Smooth muscle cell (in vitro differentiated cells): ENCODE measurements around the gene SYCP1. TPM values are rescaled to one million over a fixed set of nuclear protein-coding genes. Genes with fewer than 3 reads are reported as not detected.

Source experiments
- DNase-seq: peaks from one replicate; lab custom pipeline; 2025; ENCODE audit not compliant: unreplicated experiment; lab: John Stamatoyannopoulos, UW
- H2AFZ ChIP-seq: fragments of 200-600 bp; sonication (generic); 2 replicates; pipeline ENCODE4 v1.6.0; 2016; ENCODE audit warnings: antibody characterized with exemption, low read depth, mild to moderate bottlenecking
- H3F3A ChIP-seq: fragments of 200-600 bp; sonication (generic); 2 replicates; pipeline ENCODE4 v1.6.0; 2017; ENCODE audit warnings: antibody characterized with exemption, low read depth
- H3K27ac ChIP-seq: fragments of 200-600 bp; sonication (generic); 2 replicates; pipeline ENCODE4 v1.5.1; 2016; ENCODE audit warnings: low read depth, mild to moderate bottlenecking
- H3K27me3 ChIP-seq: fragments of 200-600 bp; sonication (generic); 2 replicates; pipeline ENCODE4 v1.6.1; 2016; ENCODE audit warnings: low read depth, mild to moderate bottlenecking
- H3K36me3 ChIP-seq: fragments of 200-600 bp; sonication (generic); 2 replicates; pipeline ENCODE4 v1.5.1; 2016; ENCODE audit warnings: low read depth
- H3K4me1 ChIP-seq: fragments of 200-600 bp; sonication (generic); 2 replicates; pipeline ENCODE4 v1.5.1; 2016; ENCODE audit warnings: low read depth
- H3K4me2 ChIP-seq: fragments of 200-600 bp; sonication (generic); 2 replicates; pipeline ENCODE4 v1.6.0; 2016; ENCODE audit warnings: mild to moderate bottlenecking
- H3K4me3 ChIP-seq: fragments of 200-600 bp; sonication (generic); 2 replicates; pipeline ENCODE4 v1.5.1; 2016; ENCODE audit warnings: mild to moderate bottlenecking
- H3K79me2 ChIP-seq: fragments of 200-600 bp; sonication (generic); 2 replicates; pipeline ENCODE4 v1.6.0; 2016; ENCODE audit warnings: low read depth, mild to moderate bottlenecking
- H3K9ac ChIP-seq: fragments of 200-600 bp; sonication (generic); 2 replicates; pipeline ENCODE4 v1.6.0; 2016; ENCODE audit warnings: low read depth
- H3K9me3 ChIP-seq: fragments of 200-600 bp; sonication (generic); replicated peaks from 2 replicates; pipeline ENCODE4 v1.5.1; 2016; ENCODE audit warnings: low read depth
- H4K20me1 ChIP-seq: fragments of 200-600 bp; sonication (generic); 2 replicates; pipeline ENCODE4 v1.6.0; 2016; ENCODE audit warnings: low read depth
- CTCF ChIP-seq: fragments of 200-600 bp; sonication (generic); IDR thresholded peaks from 2 replicates; pipeline ENCODE4 v1.5.1; 2017; ENCODE audit warnings: borderline replicate concordance, mild to moderate bottlenecking, antibody characterized with exemption; ENCODE audit not compliant: insufficient read depth, poor library complexity, severe bottlenecking
- WGBS: methylation state at CpG from one replicate; pipeline ENCODE4 v1.1.7; 2016; ENCODE audit warnings: low lambda C conversion rate; 5-methylcytosine and 5-hydroxymethylcytosine counted together
- polyA plus RNA-seq: library from polyadenylated mRNA; unstranded; fragments of >200 nt; fragmentation: Nextera tagmentation; extraction: Ambion mirVana; gene quantifications from 2 replicates; pipeline ENCODE4 v1.2.1, GENCODE V29; 2016
- total RNA-seq: library from RNA; depleted of rRNA; stranded (reverse); fragments of >200 nt; gene quantifications from 2 replicates; pipeline ENCODE4 v1.2.3, GENCODE V29; 2014

The SYCP1 gene
- total and polyA plus RNA-seq, 2 experiments from 2014 or later: not detected

DNA sequence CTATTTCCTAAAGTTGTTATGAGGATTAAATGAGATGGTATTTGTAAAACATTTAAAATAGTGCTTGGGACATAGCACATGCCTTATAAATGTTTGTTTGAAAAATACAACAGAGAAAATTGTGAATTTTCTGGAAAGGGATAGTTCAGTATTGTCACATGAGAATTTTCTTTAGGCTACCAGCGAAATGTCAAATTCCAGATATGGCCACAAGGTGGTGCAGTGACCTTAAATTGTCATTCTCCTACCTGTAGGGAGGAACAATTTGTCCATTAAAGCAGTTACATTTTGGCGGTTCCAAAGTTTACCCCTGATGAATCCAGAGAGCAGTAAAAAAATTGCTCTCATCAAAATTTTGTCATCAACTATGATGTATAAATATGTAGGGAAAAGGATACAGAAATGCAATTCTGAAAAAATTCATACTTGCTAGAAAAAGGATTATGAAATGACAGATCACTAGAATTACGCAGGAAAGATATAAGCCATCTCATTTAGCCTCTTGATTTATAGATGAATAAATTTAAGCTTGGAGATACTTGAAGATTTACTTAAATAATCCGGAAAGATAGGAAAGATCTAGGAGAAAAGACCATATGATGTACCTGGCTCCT lies 124.7 kb downstream of the SYCP1 start:
- Histone ChIP-seq H3K4me3 (no peak overlapping the region), H3K9me3 (peaks cover 7% of the 10 kb centered on the region), H3K4me1 (no peaks in the 10 kb centered on the region), H3K27ac (no peak overlapping the region), H3K79me2 (no peaks in the 10 kb centered on the region), H3F3A (no peaks in the 10 kb centered on the region), H3K4me2 (no peak overlapping the region), H3K9ac (no peak overlapping the region), H3K36me3 (peaks cover 6% of the 10 kb centered on the region), H3K27me3 (no peaks in the 10 kb centered on the region), H4K20me1 (no peaks in the 10 kb centered on the region), H2AFZ (no peak overlapping the region)
- TF ChIP-seq CTCF: peak; percentile 82
- DNase-seq: no peak
- WGBS: 38% methylated on average over 4 of the region's 4 CpGs

DNA sequence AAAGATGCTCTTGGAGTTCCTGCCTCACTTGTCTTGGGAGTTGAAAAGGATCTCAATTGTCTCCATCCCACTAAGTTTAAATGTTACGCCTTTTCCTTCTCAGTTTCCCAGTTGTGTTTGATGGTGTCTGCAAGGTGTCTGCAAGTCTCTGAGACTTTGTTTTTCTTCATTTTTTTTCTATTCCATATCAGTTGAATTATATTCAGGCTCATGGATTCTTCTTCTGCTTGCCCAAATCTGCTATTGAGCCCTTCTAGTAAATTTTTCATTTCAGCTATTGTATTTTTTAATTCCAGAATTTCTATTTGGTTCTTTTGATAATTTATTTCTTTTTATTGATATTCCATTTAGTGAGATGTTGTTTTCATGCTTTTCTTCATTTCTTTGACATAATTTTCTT lies 127.6 kb downstream of the SYCP1 start:
- H3K4me2 ChIP-seq: no peak overlapping the region
- no peaks in the 10 kb centered on the region for H3K4me1 ChIP-seq
- no peak overlapping the region for H3K4me3 ChIP-seq
- H3K9ac ChIP-seq: no peak overlapping the region
- no peaks in the 10 kb centered on the region for H3K27me3 ChIP-seq
- WGBS: 58% methylated on average over 1 of the region's 1 CpG
- H3K27ac ChIP-seq: no peak overlapping the region
- no peak for TF ChIP-seq CTCF
- DNase-seq: no peak
- H3K36me3 ChIP-seq: peaks cover 6% of the 10 kb centered on the region
- no peaks in the 10 kb centered on the region for H4K20me1 ChIP-seq
- no peak overlapping the region for H2AFZ ChIP-seq
- no peaks in the 10 kb centered on the region for H3K79me2 ChIP-seq
- no peaks in the 10 kb centered on the region for H3F3A ChIP-seq
- H3K9me3 ChIP-seq: peaks cover 7% of the 10 kb centered on the region

GRCh38 chr1:114986286-114986685 lies 131.6 kb downstream of the SYCP1 start:
- H3K36me3 ChIP-seq: peaks cover 6% of the 10 kb centered on the region
- H3K4me1 ChIP-seq: no peaks in the 10 kb centered on the region
- no peak for TF ChIP-seq CTCF
- no peaks in the 10 kb centered on the region for H3K79me2 ChIP-seq
- H3K4me2 ChIP-seq: no peak overlapping the region
- no peak overlapping the region for H3K4me3 ChIP-seq
- peaks cover 21% of the 10 kb centered on the region for H3K9me3 ChIP-seq
- H3K27ac ChIP-seq: no peak overlapping the region
- no peak for DNase-seq
- no peaks in the 10 kb centered on the region for H4K20me1 ChIP-seq
- H3K9ac ChIP-seq: no peak overlapping the region
- no peaks in the 10 kb centered on the region for H3F3A ChIP-seq
- H2AFZ ChIP-seq: no peak overlapping the region
- H3K27me3 ChIP-seq: no peaks in the 10 kb centered on the region

DNA sequence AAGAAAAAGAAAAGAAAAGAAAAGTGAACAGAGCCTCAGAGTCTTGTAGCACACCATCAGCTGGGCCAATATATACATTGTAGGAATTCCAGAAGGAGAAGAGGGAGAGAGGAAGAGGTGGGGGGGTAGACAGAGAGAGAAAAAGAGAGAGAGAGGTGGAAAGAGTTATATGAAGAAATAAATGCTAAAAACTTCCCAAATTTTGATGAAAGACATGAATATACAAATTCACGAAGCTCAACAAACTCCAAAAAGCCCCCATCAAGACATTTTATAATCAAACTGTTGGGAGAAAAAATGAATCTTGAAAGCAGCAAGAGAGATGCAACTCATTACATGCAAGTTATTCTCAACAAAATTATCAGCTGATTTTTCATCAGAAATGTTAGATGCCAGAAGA lies 133.4 kb downstream of the SYCP1 start:
- Histone ChIP-seq H3K4me2 (no peak overlapping the region), H3K27me3 (no peaks in the 10 kb centered on the region), H2AFZ (no peak overlapping the region), H3F3A (no peaks in the 10 kb centered on the region), H3K9ac (no peak overlapping the region), H3K4me1 (no peaks in the 10 kb centered on the region), H3K27ac (no peak overlapping the region), H3K9me3 (peaks cover 14% of the 10 kb centered on the region), H3K36me3 (no peaks in the 10 kb centered on the region), H4K20me1 (no peaks in the 10 kb centered on the region), H3K79me2 (no peaks in the 10 kb centered on the region), H3K4me3 (no peak overlapping the region)
- DNase-seq: no peak
- WGBS: 92% methylated on average over 1 of the region's 1 CpG
- no peak for TF ChIP-seq CTCF
